Tibial artery (tissue), 4 donors: ENCODE measurements around the gene ACTN1.

Experiments used
- DNase-seq, 2 donors: peaks; one replicate each; pipeline ENCODE4 v3.0.0-alpha.2; 2019
- H3K27ac ChIP-seq, 2 donors: fragments of 200-600 bp; sonication (generic) in 1 of 2; 1 replicate in 1 of 2; 2 replicates in 1 of 2; pipeline ENCODE4 v1.5.1; 2018 to 2019; ENCODE audit warnings: mild to moderate bottlenecking in 1 of 2
- H3K27me3 ChIP-seq, 2 donors: fragments of 200-600 bp; sonication (generic) in 1 of 2; one replicate each; pipeline versions ENCODE4 v1.5.1 to v1.6.0; 2016 to 2019
- H3K36me3 ChIP-seq, 3 donors: fragments of 200-600 bp; sonication (generic) in 2 of 3; one replicate each; pipeline ENCODE4 v1.5.1; 2016 to 2019; ENCODE audit warnings: mild to moderate bottlenecking in 2 of 3
- H3K4me1 ChIP-seq, 4 donors: fragments of 200-600 bp; sonication (generic) in 2 of 4; 1 replicate in 3 of 4; 2 replicates in 1 of 4; pipeline ENCODE4 v1.5.1; 2016 to 2019
- H3K4me3 ChIP-seq, 2 donors: fragments of 200-600 bp; sonication (generic) in 1 of 2; 1 replicate in 1 of 2; 2 replicates in 1 of 2; pipeline ENCODE4 v1.5.1; 2018 to 2019; ENCODE audit warnings: mild to moderate bottlenecking in 2 of 2
- H3K9me3 ChIP-seq, 3 donors: fragments of 200-600 bp; sonication (generic) in 1 of 3; one replicate each; pipeline ENCODE4 v1.5.1; 2016 to 2019
- CTCF ChIP-seq, 2 experiments: fragments of 200-600 bp in 1 of 2; fragments of 450-650 bp in 1 of 2; IDR thresholded peaks; one replicate each; pipeline ENCODE4 v1.5.1; 2017 to 2019; ENCODE audit warnings: antibody characterized with exemption in 2 of 2, mild to moderate bottlenecking in 1 of 2, moderate library complexity in 1 of 2
- intact Hi-C: fragments of 100-400 bp; cut with DNase I; formaldehyde crosslinking; loops from one replicate; pipeline ENCODE4 v1.15.0; 2023; ENCODE audit warnings: low total_unique reads

Gene ACTN1

GRCh38 chr14:68846466-68846865 lies 132.6 kb downstream of the ACTN1 start:
- no peak overlapping the region for H3K4me3 ChIP-seq
- TF ChIP-seq CTCF (IDR thresholded peaks at IDR 0.05): no peak
- H3K4me1 ChIP-seq: peaks cover 0 to 8% (median 5%) of the 10 kb centered on the region in 4 donors
- no peak for DNase-seq
- intact Hi-C loops: no loop called here
- no peak overlapping the region for H3K27ac ChIP-seq
- no peaks in the 10 kb centered on the region for H3K36me3 ChIP-seq
- no peaks in the 10 kb centered on the region for H3K27me3 ChIP-seq
- no peaks in the 10 kb centered on the region for H3K9me3 ChIP-seq

GRCh38 chr14:68844210-68844545 lies 134.9 kb downstream of the ACTN1 start:
- intact Hi-C loops: no loop called here
- Histone ChIP-seq H3K36me3 (no peaks in the 10 kb centered on the region), H3K9me3 (no peaks in the 10 kb centered on the region), H3K4me1 (peaks cover 0 to 8% (median 5%) of the 10 kb centered on the region in 4 donors), H3K27me3 (no peaks in the 10 kb centered on the region), H3K27ac (no peak overlapping the region), H3K4me3 (no peak overlapping the region)
- DNase-seq: no peak
- no peak for TF ChIP-seq CTCF (IDR thresholded peaks at IDR 0.05)

GRCh38 chr14:68843471-68844209 lies 135.5 kb downstream of the ACTN1 start:
- Histone ChIP-seq H3K36me3 (peaks cover 0 to under 1% (median 0%) of the 10 kb centered on the region in 3 donors), H3K4me3 (peak overlapping the region; percentile 6 to 38), H3K9me3 (no peaks in the 10 kb centered on the region), H3K4me1 (peaks cover 0 to 8% (median 5%) of the 10 kb centered on the region in 4 donors), H3K27ac (no peak overlapping the region), H3K27me3 (no peaks in the 10 kb centered on the region)
- intact Hi-C loops: no loop called here
- peak; percentile 76 to 84 for DNase-seq
- TF ChIP-seq CTCF (IDR thresholded peaks at IDR 0.05): peak; percentile 80 to 91

GRCh38 chr14:68842298-68842697 lies 136.8 kb downstream of the ACTN1 start:
- H3K4me3 ChIP-seq: no peak overlapping the region
- peaks cover 0 to 8% (median 5%) of the 10 kb centered on the region in 4 donors for H3K4me1 ChIP-seq
- peaks cover 0 to 6% (median 5%) of the 10 kb centered on the region in 3 donors for H3K36me3 ChIP-seq
- H3K27me3 ChIP-seq: no peaks in the 10 kb centered on the region
- intact Hi-C loops: no loop called here
- no peak for DNase-seq
- H3K9me3 ChIP-seq: no peaks in the 10 kb centered on the region
- no peak for TF ChIP-seq CTCF (IDR thresholded peaks at IDR 0.05)
- H3K27ac ChIP-seq: no peak overlapping the region

- intact Hi-C loops: no loop called here
- H3K36me3 ChIP-seq: peaks cover 0 to 15% (median 5%) of the 10 kb centered on the region in 3 donors
- peaks cover 0 to 8% (median 5%) of the 10 kb centered on the region in 4 donors for H3K4me1 ChIP-seq
- no peak for DNase-seq
- peaks cover 0 to 6% (median 0%) of the 10 kb centered on the region in 3 donors for H3K9me3 ChIP-seq
- no peak for TF ChIP-seq CTCF (IDR thresholded peaks at IDR 0.05)
- no peak overlapping the region for H3K27ac ChIP-seq
- no peaks in the 10 kb centered on the region for H3K27me3 ChIP-seq
- H3K4me3 ChIP-seq: no peak overlapping the region
Observed at GRCh38 chr14:68841016-68841809, 137.9 kb downstream of the ACTN1 start.
